ENCODE data around the gene KRTAP10-7. TPM values are rescaled to one million over a fixed set of nuclear protein-coding genes. Genes with fewer than 3 reads are reported as not detected.
"Not testable (repeated sequence)": the region's sequence is repeated elsewhere in the genome, so short reads cannot be mapped to it uniquely, and the experiment has no call there.

KRTAP10-7 gene
- total and polyA plus RNA-seq, 2 donors: not detected

GRCh38 chr21:44628707-44629391 is 28.5 kb downstream of the KRTAP10-7 start:
- Histone ChIP-seq H3K4me1 (ENCODE audit: insufficient read depth) (no peaks in the 10 kb centered on the region), H3K36me3 (ENCODE audit: insufficient read depth) (no peaks in the 10 kb centered on the region), H3K27ac (ENCODE audit: low read depth) (no peak overlapping the region), H3K4me3 (ENCODE audit: low read depth, low read length) (no peak overlapping the region)
- no peak for DNase-seq (ENCODE audit: extremely low spot score)
- 56% methylated on average over 18 of the region's 18 CpGs for WGBS

GRCh38 chr21:44630440-44630839 is 30.0 kb downstream of the KRTAP10-7 start:
- H3K36me3 ChIP-seq (ENCODE audit: insufficient read depth): no peaks in the 10 kb centered on the region
- no peaks in the 10 kb centered on the region for H3K4me1 ChIP-seq (ENCODE audit: insufficient read depth)
- H3K27ac ChIP-seq (ENCODE audit: low read depth): no peak overlapping the region
- 82% methylated on average over 2 of the region's 2 CpGs for WGBS
- H3K4me3 ChIP-seq (ENCODE audit: low read depth, low read length): no peak overlapping the region
- DNase-seq (ENCODE audit: extremely low spot score): no peak

GRCh38 chr21:44632067-44632466 is 31.7 kb downstream of the KRTAP10-7 start:
- H3K4me3 ChIP-seq (ENCODE audit: low read depth, low read length): no peak overlapping the region
- WGBS: 92% methylated on average over 1 of the region's 1 CpG
- DNase-seq (ENCODE audit: extremely low spot score): no peak

GRCh38 chr21:44636209-44637017 is 36.0 kb downstream of the KRTAP10-7 start:
- no peak overlapping the region for H3K27ac ChIP-seq (ENCODE audit: low read depth)
- DNase-seq (ENCODE audit: extremely low spot score): no peak
- 76% methylated on average over 15 of the region's 15 CpGs for WGBS
- H3K4me1 ChIP-seq (ENCODE audit: insufficient read depth): no peaks in the 10 kb centered on the region
- H3K36me3 ChIP-seq (ENCODE audit: insufficient read depth): no peaks in the 10 kb centered on the region
- H3K4me3 ChIP-seq (ENCODE audit: low read depth, low read length): no peak overlapping the region

More at GRCh38 chr21:44632067-44632466, 31.7 kb downstream of the KRTAP10-7 start:
- H3K4me1 ChIP-seq (ENCODE audit: insufficient read depth): no peaks in the 10 kb centered on the region
- no peaks in the 10 kb centered on the region for H3K36me3 ChIP-seq (ENCODE audit: insufficient read depth)
- no peak overlapping the region for H3K27ac ChIP-seq (ENCODE audit: low read depth)

GRCh38 chr21:44637018-44637850 is 36.8 kb downstream of the KRTAP10-7 start, which contains the start of gene KRTAP10-10:
KRTAP10-10 (plus strand) TSS chr21:44637356; CDS start chr21:44637418, 62 bp downstream.
- no peak for DNase-seq (ENCODE audit: extremely low spot score)
- Histone ChIP-seq H3K4me1 (ENCODE audit: insufficient read depth) (no peaks in the 10 kb centered on the region), H3K4me3 (ENCODE audit: low read depth, low read length) (no peak within 1 kb of the TSS), H3K27ac (ENCODE audit: low read depth) (no peak within 1 kb of the TSS), H3K36me3 (ENCODE audit: insufficient read depth) (no peaks in the 10 kb centered on the region)
- WGBS: 48% methylated on average over 21 of the region's 21 CpGs

- H3K4me3 ChIP-seq (ENCODE audit: low read depth, low read length); H3K27ac ChIP-seq (ENCODE audit: low read depth); DNase-seq (ENCODE audit: extremely low spot score); H3K4me1 ChIP-seq (ENCODE audit: insufficient read depth); H3K36me3 ChIP-seq (ENCODE audit: insufficient read depth): not testable (repeated sequence)
- WGBS: 55% methylated on average over 11 of the region's 12 CpGs
Measured at GRCh38 chr21:44637851-44638348, 37.5 kb downstream of the KRTAP10-7 start.

GRCh38 chr21:44638506-44639330 is 38.3 kb downstream of the KRTAP10-7 start:
- WGBS: 76% methylated on average over 21 of the region's 21 CpGs
- H3K4me1 ChIP-seq (ENCODE audit: insufficient read depth); DNase-seq (ENCODE audit: extremely low spot score); H3K27ac ChIP-seq (ENCODE audit: low read depth); H3K36me3 ChIP-seq (ENCODE audit: insufficient read depth); H3K4me3 ChIP-seq (ENCODE audit: low read depth, low read length): not testable (repeated sequence)

GRCh38 chr21:44639331-44639655 is 38.9 kb downstream of the KRTAP10-7 start:
- Histone ChIP-seq H3K36me3 (ENCODE audit: insufficient read depth) (no peaks in the 10 kb centered on the region), H3K4me3 (ENCODE audit: low read depth, low read length) (no peak overlapping the region), H3K27ac (ENCODE audit: low read depth) (no peak overlapping the region), H3K4me1 (ENCODE audit: insufficient read depth) (no peaks in the 10 kb centered on the region)
- WGBS: 83% methylated on average over 12 of the region's 12 CpGs
- no peak for DNase-seq (ENCODE audit: extremely low spot score)

- Histone ChIP-seq H3K4me1 (ENCODE audit: insufficient read depth) (no peaks in the 10 kb centered on the region), H3K27ac (ENCODE audit: low read depth) (no peak overlapping the region), H3K36me3 (ENCODE audit: insufficient read depth) (no peaks in the 10 kb centered on the region), H3K4me3 (ENCODE audit: low read depth, low read length) (no peak overlapping the region)
- 88% methylated on average over 5 of the region's 5 CpGs for WGBS
- DNase-seq (ENCODE audit: extremely low spot score): no peak
Measured at GRCh38 chr21:44640761-44641160, 40.4 kb downstream of the KRTAP10-7 start.

- H3K4me1 ChIP-seq (ENCODE audit: insufficient read depth): no peaks in the 10 kb centered on the region
- DNase-seq (ENCODE audit: extremely low spot score): no peak
- H3K36me3 ChIP-seq (ENCODE audit: insufficient read depth): no peaks in the 10 kb centered on the region
- H3K27ac ChIP-seq (ENCODE audit: low read depth): no peak overlapping the region
- no peak overlapping the region for H3K4me3 ChIP-seq (ENCODE audit: low read depth, low read length)
- WGBS: 70% methylated on average over 14 of the region's 14 CpGs
Measured at GRCh38 chr21:44643741-44644310, 43.4 kb downstream of the KRTAP10-7 start.

GRCh38 chr21:44644878-44645277 is 44.5 kb downstream of the KRTAP10-7 start:
- H3K4me1 ChIP-seq (ENCODE audit: insufficient read depth): no peaks in the 10 kb centered on the region
- WGBS: 48% methylated on average over 2 of the region's 2 CpGs
- DNase-seq (ENCODE audit: extremely low spot score): no peak
- no peaks in the 10 kb centered on the region for H3K36me3 ChIP-seq (ENCODE audit: insufficient read depth)
- no peak overlapping the region for H3K4me3 ChIP-seq (ENCODE audit: low read depth, low read length)
- no peak overlapping the region for H3K27ac ChIP-seq (ENCODE audit: low read depth)

GRCh38 chr21:44646366-44647221 is 46.2 kb downstream of the KRTAP10-7 start, which contains the start of gene KRTAP10-11:
KRTAP10-11 (plus strand) TSS chr21:44646414; CDS start chr21:44646459, 45 bp downstream.
- not testable (repeated sequence) for H3K4me1 ChIP-seq (ENCODE audit: insufficient read depth); DNase-seq (ENCODE audit: extremely low spot score)
- WGBS: 76% methylated on average over 21 of the region's 21 CpGs

More at GRCh38 chr21:44646366-44647221, 46.2 kb downstream of the KRTAP10-7 start, which contains the start of gene KRTAP10-11:
- not testable (repeated sequence) for H3K27ac ChIP-seq (ENCODE audit: low read depth); H3K4me3 ChIP-seq (ENCODE audit: low read depth, low read length); H3K36me3 ChIP-seq (ENCODE audit: insufficient read depth)

Measured in urinary bladder (tissue), 4 donors.